ENCODE measurements around the gene CACNA1C. TPM values are rescaled to one million over a fixed set of nuclear protein-coding genes. Genes with fewer than 3 reads are reported as not detected.

CACNA1C gene
- polyA plus RNA-seq, 1 of the 3 experiments (the other 2 are of a cell fraction) = 1.5 TPM

DNA sequence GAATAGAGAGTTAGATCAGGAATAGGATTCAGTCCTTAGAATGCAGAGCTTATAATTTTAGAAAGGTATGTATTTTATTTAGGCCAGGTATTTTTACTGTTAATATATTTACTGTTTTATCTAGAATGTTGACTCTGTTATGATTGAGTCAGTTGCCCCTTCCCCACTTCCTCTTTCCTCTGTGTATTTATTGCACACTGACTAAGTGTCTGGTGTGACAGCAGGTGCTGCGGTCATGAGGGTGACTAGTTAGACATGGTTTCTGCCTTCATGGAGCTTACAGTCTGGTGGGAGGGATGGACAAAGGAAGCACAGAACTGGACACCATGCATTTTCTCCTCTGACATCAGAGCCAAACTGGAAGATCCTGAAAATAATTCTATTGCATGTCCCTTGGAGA is 159.8 kb downstream of the CACNA1C start:
- H3K27ac ChIP-seq (ENCODE audit: low read depth in 2 of 2, low read length in 1 of 2) = peak overlapping the region in 1 of 2 experiments; percentile 94; a peak in 2 of 4 replicates

DNA sequence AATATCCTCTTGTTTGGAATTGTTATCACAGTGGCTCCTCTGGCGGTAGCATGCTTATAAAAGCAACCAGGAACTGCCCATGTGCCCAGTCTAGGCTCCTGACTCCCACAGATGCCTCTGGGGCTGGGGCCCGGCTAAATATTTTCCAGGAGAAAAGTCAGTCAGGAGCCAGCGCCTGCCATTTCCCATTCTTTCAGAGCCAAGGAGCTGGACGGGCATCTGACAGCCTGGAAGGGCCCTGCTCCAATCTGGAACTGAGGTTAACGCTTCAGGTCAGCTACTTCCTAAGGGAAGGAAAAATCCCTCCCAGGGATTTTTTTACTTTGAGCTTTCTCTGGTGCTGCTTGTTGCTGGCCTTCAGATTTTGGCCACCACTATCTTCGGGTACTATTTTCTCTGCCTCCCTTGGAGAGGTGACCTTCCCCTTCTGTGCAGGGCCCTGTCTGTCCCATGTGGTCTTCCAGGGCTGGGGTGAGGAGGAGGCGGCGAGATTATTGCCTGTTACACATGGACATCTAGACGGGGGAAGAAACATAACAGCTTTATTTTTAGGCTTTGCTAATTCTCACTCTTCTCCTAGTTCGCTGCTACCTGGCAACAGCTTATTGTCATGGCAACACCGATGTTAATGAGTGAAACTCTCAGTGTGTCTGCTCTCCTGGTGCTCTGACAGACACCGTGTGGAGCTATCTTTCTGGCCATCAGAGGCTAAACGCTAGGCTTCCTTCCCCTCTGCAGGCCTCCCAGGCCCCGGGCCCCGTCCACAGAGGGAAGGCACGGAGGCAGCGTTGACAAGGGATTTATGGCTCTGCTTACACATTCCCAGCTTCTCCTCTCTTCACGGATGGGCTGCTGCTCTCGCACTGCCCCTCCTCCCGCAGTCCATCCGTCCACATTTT is 160.4 kb downstream of the CACNA1C start:
- Histone ChIP-seq H3K27ac (ENCODE audit: low read depth in 2 of 2, low read length in 1 of 2) (peak overlapping the region in 1 of 2 experiments; percentile 94; a peak in 2 of 4 replicates), H4K20me1 (ENCODE audit: insufficient read depth) (no peaks in the 10 kb centered on the region), H3F3A (replicated peaks; ENCODE audit: insufficient read depth) (no peaks in the 10 kb centered on the region), H3K4me1 (ENCODE audit: control insufficient read depth in 1 of 2, insufficient read depth in 2 of 2, low read depth in 1 of 2, low read length in 1 of 2) (peaks cover 0 to 26% of the 10 kb centered on the region in 2 experiments; a peak in 2 of 4 replicates), H3K4me3 (ENCODE audit: low read depth in 2 of 2, low read length in 1 of 2) (no peak overlapping the region), H3K9ac (no peak overlapping the region), H3K9me2 (no peaks in the 10 kb centered on the region), H3K27me3 (ENCODE audit: insufficient read depth) (no peaks in the 10 kb centered on the region), H3K79me2 (ENCODE audit: insufficient read depth) (no peaks in the 10 kb centered on the region), H2AFZ (ENCODE audit: low read depth) (no peak overlapping the region), H3K36me3 (replicated peaks in 1 of 2; ENCODE audit: control insufficient read depth in 1 of 2, insufficient read depth in 2 of 2, low read length in 1 of 2) (no peaks in the 10 kb centered on the region), H3K4me2 (no peak overlapping the region), H3K9me3 (no peaks in the 10 kb centered on the region)
- POLR2A ChIA-PET = interaction anchor here (1.5 kb wide), 1 partner anchor 41 kb away, joined by 3 read pairs; no protein-coding TSS in a partner anchor
- CTCF ChIA-PET = interaction anchor here (0.7 to 1.2 kb wide), 7 partner anchors 14 to 560 kb away, joined by 3 to 5 read pairs (median 3); no protein-coding TSS in a partner anchor
- peak; percentile 81 for DNase-seq
- WGBS (ENCODE audit: low lambda C conversion rate) = 54% methylated on average over 21 of the region's 21 CpGs
- TF ChIP-seq EP300 (IDR thresholded peaks at IDR 0.05; ENCODE audit: borderline replicate concordance in 1 of 2, low read depth in 1 of 2, low read length in 1 of 2) (peak in 1 of 2 experiments; percentile 48; a peak in 1 of 4 replicates), FOSL2 (IDR thresholded peaks at IDR 0.05; ENCODE audit: borderline replicate concordance, low read depth) (no peak), RCOR1 (IDR thresholded peaks at IDR 0.05; ENCODE audit: low read length) (peak; percentile 55; the same call in 1 of the 2 replicates), RFX5 (IDR thresholded peaks at IDR 0.05; ENCODE audit: low read length) (peak; percentile 80), SIN3A (IDR thresholded peaks at IDR 0.05; ENCODE audit: borderline replicate concordance, low read depth, low read length) (no peak), GATA2 (CRISPR knock-in tag; IDR thresholded peaks at IDR 0.05) (peak; percentile 97), TAF1 (IDR thresholded peaks at IDR 0.05; ENCODE audit: borderline replicate concordance, low read depth, low read length) (no peak), RAD21 (IDR thresholded peaks at IDR 0.05; ENCODE audit: low read length) (peak; percentile 38), MXI1 (IDR thresholded peaks at IDR 0.05; ENCODE audit: low read depth, low read length) (peak; percentile 86)
- TF ChIP-seq, protein P1, sequence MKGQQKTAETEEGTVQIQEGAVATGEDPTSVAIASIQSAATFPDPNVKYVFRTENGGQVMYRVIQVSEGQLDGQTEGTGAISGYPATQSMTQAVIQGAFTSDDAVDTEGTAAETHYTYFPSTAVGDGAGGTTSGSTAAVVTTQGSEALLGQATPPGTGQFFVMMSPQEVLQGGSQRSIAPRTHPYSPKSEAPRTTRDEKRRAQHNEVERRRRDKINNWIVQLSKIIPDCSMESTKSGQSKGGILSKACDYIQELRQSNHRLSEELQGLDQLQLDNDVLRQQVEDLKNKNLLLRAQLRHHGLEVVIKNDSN (IDR thresholded peaks at IDR 0.05; ENCODE audit: borderline replicate concordance, low read depth) = no peak

More for the DNA sequence above, 159.8 kb downstream of the CACNA1C start:
- no peaks in the 10 kb centered on the region for H3K36me3 ChIP-seq (replicated peaks in 1 of 2; ENCODE audit: control insufficient read depth in 1 of 2, insufficient read depth in 2 of 2, low read length in 1 of 2)
- no peaks in the 10 kb centered on the region for H4K20me1 ChIP-seq (ENCODE audit: insufficient read depth)
- no peaks in the 10 kb centered on the region for H3K9me2 ChIP-seq
- POLR2A ChIA-PET = interaction anchor here (1.5 kb wide), 1 partner anchor 40 kb away, joined by 3 read pairs; no protein-coding TSS in a partner anchor
- H3F3A ChIP-seq (replicated peaks; ENCODE audit: insufficient read depth) = no peaks in the 10 kb centered on the region
- H2AFZ ChIP-seq (ENCODE audit: low read depth) = no peak overlapping the region
- H3K27me3 ChIP-seq (ENCODE audit: insufficient read depth) = no peaks in the 10 kb centered on the region
- 77% methylated on average over 1 of the region's 1 CpG for WGBS (ENCODE audit: low lambda C conversion rate)
- TF ChIP-seq POLR2AphosphoS5 (IDR thresholded peaks at IDR 0.05; ENCODE audit: low read depth, low read length) = no peak
- TF ChIP-seq, protein P2, sequence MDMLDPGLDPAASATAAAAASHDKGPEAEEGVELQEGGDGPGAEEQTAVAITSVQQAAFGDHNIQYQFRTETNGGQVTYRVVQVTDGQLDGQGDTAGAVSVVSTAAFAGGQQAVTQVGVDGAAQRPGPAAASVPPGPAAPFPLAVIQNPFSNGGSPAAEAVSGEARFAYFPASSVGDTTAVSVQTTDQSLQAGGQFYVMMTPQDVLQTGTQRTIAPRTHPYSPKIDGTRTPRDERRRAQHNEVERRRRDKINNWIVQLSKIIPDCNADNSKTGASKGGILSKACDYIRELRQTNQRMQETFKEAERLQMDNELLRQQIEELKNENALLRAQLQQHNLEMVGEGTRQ (IDR thresholded peaks at IDR 0.05; ENCODE audit: borderline replicate concordance, low read depth, low read length) = no peak
- H3K79me2 ChIP-seq (ENCODE audit: insufficient read depth) = no peaks in the 10 kb centered on the region
- H3K9ac ChIP-seq = no peak overlapping the region
- peaks cover 0 to 30% of the 10 kb centered on the region in 2 experiments; a peak in 2 of 4 replicates for H3K4me1 ChIP-seq (ENCODE audit: control insufficient read depth in 1 of 2, insufficient read depth in 2 of 2, low read depth in 1 of 2, low read length in 1 of 2)
- CTCF ChIA-PET = interaction anchor here (1.0 to 1.9 kb wide), 4 partner anchors 23 to 371 kb away, joined by 3 to 5 read pairs (median 4); no protein-coding TSS in a partner anchor
- H3K9me3 ChIP-seq = no peaks in the 10 kb centered on the region
- H3K4me3 ChIP-seq (ENCODE audit: low read depth in 2 of 2, low read length in 1 of 2) = no peak overlapping the region
- no peak for DNase-seq
- H3K4me2 ChIP-seq = no peak overlapping the region
